MM.1S (cell line): Measurements from ENCODE around the gene PTPN13.

Source experiments
- DNase-seq: peaks from one replicate; pipeline ENCODE4 v3.0.0-alpha.2; 2015
- H2AFZ ChIP-seq: fragments of 300-600 bp; sonication (generic); 2 replicates; pipeline ENCODE4 v1.6.0; 2016; ENCODE audit warnings: antibody characterized with exemption, low read length
- H3F3A ChIP-seq: fragments of 300-600 bp; sonication (generic); 2 replicates; pipeline ENCODE4 v1.6.1; 2016; ENCODE audit warnings: mild to moderate bottlenecking, antibody characterized with exemption, low read length, moderate library complexity, mixed read lengths; ENCODE audit not compliant: insufficient read depth
- H3K27ac ChIP-seq: fragments of 300-600 bp; sonication (generic); 2 replicates; pipeline ENCODE4 v1.5.1; 2016; ENCODE audit warnings: mild to moderate bottlenecking, low read length
- H3K27me3 ChIP-seq: fragments of 300-600 bp; sonication (generic); replicated peaks from 2 replicates; pipeline ENCODE4 v1.6.0; 2016; ENCODE audit warnings: low read length; ENCODE audit not compliant: insufficient read depth
- H3K36me3 ChIP-seq: fragments of 300-600 bp; sonication (generic); replicated peaks from 2 replicates; pipeline ENCODE4 v1.6.1; 2016; ENCODE audit warnings: mild to moderate bottlenecking, low read length, mixed read lengths; ENCODE audit not compliant: insufficient read depth
- H3K4me1 ChIP-seq: fragments of 300-600 bp; sonication (generic); 2 replicates; pipeline ENCODE4 v1.6.1; 2016; ENCODE audit warnings: low read length, mixed read lengths
- H3K4me2 ChIP-seq: fragments of 300-600 bp; sonication (generic); 2 replicates; pipeline ENCODE4 v1.6.0; 2016; ENCODE audit warnings: low read depth, low read length
- H3K4me3 ChIP-seq: fragments of 300-600 bp; sonication (generic); 2 replicates; pipeline ENCODE4 v1.5.1; 2016; ENCODE audit warnings: low read length, mixed read lengths
- H3K79me2 ChIP-seq: fragments of 300-600 bp; sonication (generic); 2 replicates; pipeline ENCODE4 v1.6.1; 2016; ENCODE audit warnings: mixed run types, low read length, mixed read lengths
- H3K9ac ChIP-seq: fragments of 300-600 bp; sonication (generic); 2 replicates; pipeline ENCODE4 v1.6.1; 2016; ENCODE audit warnings: low read length, mixed read lengths
- H3K9me2 ChIP-seq: fragments of 300-600 bp; sonication (generic); replicated peaks from 2 replicates; pipeline ENCODE4 v1.6.1; 2016; ENCODE audit warnings: mild to moderate bottlenecking, low read length, mixed read lengths; ENCODE audit not compliant: insufficient read depth
- H3K9me3 ChIP-seq: fragments of 300-600 bp; sonication (generic); replicated peaks from 2 replicates; pipeline ENCODE4 v1.6.1; 2016; ENCODE audit warnings: mild to moderate bottlenecking, low read length, mixed read lengths; ENCODE audit not compliant: insufficient read depth
- H4K20me1 ChIP-seq: fragments of 300-600 bp; sonication (generic); 2 replicates; pipeline ENCODE4 v1.6.1; 2016; ENCODE audit warnings: mild to moderate bottlenecking, low read length, moderate library complexity, mixed read lengths; ENCODE audit not compliant: insufficient read depth
- EZH2 ChIP-seq: fragments of 300-600 bp; sonication (generic); optimal IDR thresholded peaks from 2 replicates; pipeline ENCODE3; 2017; ENCODE audit warnings: low read depth, mild to moderate bottlenecking, antibody characterized with exemption, low read length, mixed read lengths
- EZH2phosphoT487 ChIP-seq: fragments of 300-600 bp; sonication (generic); IDR thresholded peaks from 2 replicates; pipeline ENCODE4 v1.6.1; 2018; ENCODE audit warnings: antibody characterized with exemption, low read length
- TF ChIP-seq, protein P1 (sequence below): fragments of 300-600 bp; sonication (generic); IDR thresholded peaks from 2 replicates; pipeline ENCODE4 v1.5.1; 2016; ENCODE audit warnings: antibody characterized with exemption, low read length, mixed read lengths

Gene PTPN13

DNA sequence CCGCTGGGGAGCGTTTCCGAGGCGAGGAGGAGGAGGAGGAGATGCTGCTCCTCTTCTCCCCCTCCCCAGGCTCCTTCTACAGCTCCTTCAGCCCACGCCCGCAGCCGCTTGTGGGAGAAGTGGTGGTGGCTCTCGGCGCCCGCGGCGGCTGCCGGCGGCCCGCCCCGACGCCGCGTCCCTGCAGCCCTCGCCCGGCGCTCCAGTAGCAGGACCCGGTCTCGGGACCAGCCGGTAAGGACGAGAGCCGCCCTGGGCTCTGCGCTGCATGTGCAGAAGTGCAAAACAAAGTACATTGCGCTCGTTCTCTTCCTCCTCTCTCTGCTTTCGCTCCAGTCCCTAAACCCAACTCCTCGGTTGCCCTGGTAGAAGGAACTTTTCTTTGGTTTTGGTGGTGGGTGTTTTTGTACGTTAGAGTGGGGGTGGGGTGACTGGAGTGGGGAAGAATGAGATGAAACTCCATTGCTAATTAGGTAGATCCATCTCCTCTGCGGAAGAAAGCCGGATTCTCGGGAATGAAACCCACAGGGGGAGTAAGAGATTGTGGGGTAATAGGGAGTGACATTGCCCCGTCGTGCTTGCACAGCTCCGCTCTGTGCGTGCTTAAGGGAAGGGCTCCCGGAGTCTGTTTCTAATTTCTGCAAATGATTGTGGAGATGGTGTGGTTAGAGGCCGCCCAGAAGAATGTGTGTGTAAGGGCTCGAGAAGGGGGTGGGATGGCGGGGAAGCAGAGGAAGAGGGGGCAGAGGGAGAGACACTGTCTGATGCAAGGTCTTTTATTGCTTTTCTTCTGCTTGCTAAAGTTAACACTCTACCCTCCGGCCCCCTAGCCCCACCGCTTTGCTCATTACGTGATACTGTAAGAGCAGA, 677 bp downstream of the PTPN13 start:
- H2AFZ ChIP-seq: peak overlapping the region; percentile 98
- no peaks in the 10 kb centered on the region for H3K36me3 ChIP-seq
- H4K20me1 ChIP-seq: no peaks in the 10 kb centered on the region
- 0 out of 2 replicates have a peak, but pooled peaks cover 10% of the 10 kb centered on the region for H3F3A ChIP-seq
- peak overlapping the region; percentile 93 for H3K4me3 ChIP-seq
- H3K79me2 ChIP-seq: no peaks in the 10 kb centered on the region
- DNase-seq: peak; percentile 43
- 0 out of 2 replicates have a peak, but pooled peaks cover 10% of the 10 kb centered on the region for H3K4me1 ChIP-seq
- H3K4me2 ChIP-seq: peak overlapping the region; percentile 96
- no peak for TF ChIP-seq EZH2phosphoT487
- no peak for TF ChIP-seq EZH2
- TF ChIP-seq, protein P1, sequence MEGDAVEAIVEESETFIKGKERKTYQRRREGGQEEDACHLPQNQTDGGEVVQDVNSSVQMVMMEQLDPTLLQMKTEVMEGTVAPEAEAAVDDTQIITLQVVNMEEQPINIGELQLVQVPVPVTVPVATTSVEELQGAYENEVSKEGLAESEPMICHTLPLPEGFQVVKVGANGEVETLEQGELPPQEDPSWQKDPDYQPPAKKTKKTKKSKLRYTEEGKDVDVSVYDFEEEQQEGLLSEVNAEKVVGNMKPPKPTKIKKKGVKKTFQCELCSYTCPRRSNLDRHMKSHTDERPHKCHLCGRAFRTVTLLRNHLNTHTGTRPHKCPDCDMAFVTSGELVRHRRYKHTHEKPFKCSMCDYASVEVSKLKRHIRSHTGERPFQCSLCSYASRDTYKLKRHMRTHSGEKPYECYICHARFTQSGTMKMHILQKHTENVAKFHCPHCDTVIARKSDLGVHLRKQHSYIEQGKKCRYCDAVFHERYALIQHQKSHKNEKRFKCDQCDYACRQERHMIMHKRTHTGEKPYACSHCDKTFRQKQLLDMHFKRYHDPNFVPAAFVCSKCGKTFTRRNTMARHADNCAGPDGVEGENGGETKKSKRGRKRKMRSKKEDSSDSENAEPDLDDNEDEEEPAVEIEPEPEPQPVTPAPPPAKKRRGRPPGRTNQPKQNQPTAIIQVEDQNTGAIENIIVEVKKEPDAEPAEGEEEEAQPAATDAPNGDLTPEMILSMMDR: peak; percentile 15; the same call in 1 of the 2 replicates
- peak overlapping the region; percentile 63 for H3K9ac ChIP-seq
- H3K27me3 ChIP-seq: no peaks in the 10 kb centered on the region
- no peaks in the 10 kb centered on the region for H3K9me3 ChIP-seq
- H3K27ac ChIP-seq: peak overlapping the region; percentile 62; the same call in 1 of the 2 replicates
- H3K9me2 ChIP-seq: no peaks in the 10 kb centered on the region

DNA sequence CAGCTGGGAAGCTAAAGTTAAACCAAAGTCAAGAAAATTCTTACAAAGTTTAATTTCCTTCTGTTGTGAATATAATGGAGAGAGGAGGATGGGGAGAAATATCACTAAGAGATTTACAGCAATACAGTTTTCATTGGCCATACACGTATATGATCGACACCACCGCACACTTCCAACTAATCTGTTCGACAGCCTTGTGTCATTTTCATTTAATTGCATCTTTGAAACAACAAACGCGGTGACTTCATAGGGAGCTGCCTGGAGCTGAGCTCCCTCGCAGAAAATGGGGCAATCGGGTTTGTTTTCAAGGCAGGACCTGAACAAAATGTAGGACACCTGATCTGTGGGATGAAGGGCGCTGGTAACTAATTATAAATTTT, 1.3 kb downstream of the PTPN13 start:
- no peak for DNase-seq
- Histone ChIP-seq H4K20me1 (no peaks in the 10 kb centered on the region), H3K9me3 (no peaks in the 10 kb centered on the region), H3F3A (0 out of 2 replicates have a peak, but pooled peaks cover 10% of the 10 kb centered on the region), H3K9ac (no peak overlapping the region), H3K4me1 (0 out of 2 replicates have a peak, but pooled peaks cover 10% of the 10 kb centered on the region), H3K4me2 (peak overlapping the region; percentile 96; the same call in 1 of the 2 replicates), H3K27ac (no peak overlapping the region), H3K27me3 (no peaks in the 10 kb centered on the region), H3K79me2 (no peaks in the 10 kb centered on the region), H3K9me2 (no peaks in the 10 kb centered on the region), H2AFZ (peak overlapping the region; percentile 98), H3K36me3 (no peaks in the 10 kb centered on the region), H3K4me3 (peak overlapping the region; percentile 93)
- TF ChIP-seq EZH2phosphoT487: no peak
- TF ChIP-seq, protein P1: no peak
- TF ChIP-seq EZH2: no peak

DNA sequence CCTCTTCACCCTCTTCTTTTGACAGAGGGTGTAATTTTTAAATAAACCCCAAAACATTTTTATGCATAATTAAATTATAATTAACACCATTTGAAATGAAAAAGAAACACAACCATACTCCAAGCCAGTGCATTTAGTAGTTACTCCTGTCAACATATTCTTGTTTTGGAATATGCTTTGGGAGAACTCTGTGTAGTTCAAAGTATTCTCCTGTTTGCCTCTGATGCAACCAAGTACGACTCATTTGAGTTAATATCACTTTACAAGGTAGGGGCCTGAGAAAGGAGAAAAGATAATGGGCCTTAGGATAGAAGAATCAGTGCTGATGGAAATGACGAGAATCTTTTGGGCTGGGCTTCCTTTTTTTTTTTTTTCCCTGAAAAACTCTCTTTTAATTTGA, 2.7 kb downstream of the PTPN13 start:
- no peak overlapping the region for H3K4me3 ChIP-seq
- 0 out of 2 replicates have a peak, but pooled peaks cover 10% of the 10 kb centered on the region for H3F3A ChIP-seq
- no peak for DNase-seq
- no peak overlapping the region for H3K27ac ChIP-seq
- H2AFZ ChIP-seq: no peak overlapping the region
- no peak overlapping the region for H3K9ac ChIP-seq
- no peaks in the 10 kb centered on the region for H4K20me1 ChIP-seq
- H3K36me3 ChIP-seq: no peaks in the 10 kb centered on the region
- no peaks in the 10 kb centered on the region for H3K9me2 ChIP-seq
- no peaks in the 10 kb centered on the region for H3K9me3 ChIP-seq
- H3K4me1 ChIP-seq: 0 out of 2 replicates have a peak, but pooled peaks cover 10% of the 10 kb centered on the region
- TF ChIP-seq EZH2phosphoT487 (no peak), EZH2 (no peak)
- TF ChIP-seq, protein P1: no peak
- H3K79me2 ChIP-seq: no peaks in the 10 kb centered on the region
- no peaks in the 10 kb centered on the region for H3K27me3 ChIP-seq
- H3K4me2 ChIP-seq: no peak overlapping the region
